ENCODE data around the gene PCDHGB2.
"Not testable (repeated sequence)": the region's sequence is repeated elsewhere in the genome, so short reads cannot be mapped to it uniquely, and the experiment has no call there.

The PCDHGB2 gene

DNA sequence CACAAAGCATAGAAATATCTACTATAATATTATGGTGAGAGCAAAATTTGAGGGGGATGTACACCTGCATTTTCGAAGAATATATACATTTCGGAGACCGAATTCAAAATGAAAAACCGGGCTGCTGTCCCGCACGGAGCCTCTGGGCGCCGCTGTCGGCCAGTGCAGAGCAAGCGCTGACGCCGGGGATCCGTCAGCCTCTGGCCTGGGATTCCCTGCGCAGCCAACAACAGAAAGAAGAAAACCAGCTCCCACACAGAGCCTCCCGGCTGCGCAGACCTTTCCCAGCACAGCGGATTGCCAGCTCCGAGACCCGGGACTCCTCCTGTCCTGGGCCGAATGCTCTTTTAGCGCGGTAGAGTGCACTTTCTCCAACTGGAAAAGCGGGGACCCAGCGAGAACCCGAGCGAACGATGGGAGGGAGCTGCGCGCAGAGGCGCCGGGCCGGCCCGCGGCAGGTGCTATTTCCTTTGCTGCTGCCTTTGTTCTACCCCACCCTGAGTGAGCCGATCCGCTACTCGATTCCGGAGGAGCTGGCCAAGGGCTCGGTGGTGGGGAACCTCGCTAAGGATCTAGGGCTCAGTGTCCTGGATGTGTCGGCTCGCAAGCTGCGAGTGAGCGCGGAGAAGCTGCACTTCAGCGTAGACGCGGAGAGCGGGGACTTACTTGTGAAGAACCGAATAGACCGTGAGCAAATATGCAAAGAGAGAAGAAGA is 48.2 kb downstream of the PCDHGB2 start, which contains the start of gene PCDHGB6:
Gene PCDHGB6, plus strand, starts transcription at position 232 of the 716 bp plus-strand sequence. Its CDS starts 182 bp downstream, at position 414.
- Histone ChIP-seq H3K9ac (ENCODE audit: low read depth, low read length) (peak within 1 kb of the TSS; percentile 44; the same call in 1 of the 2 replicates), H3K4me3 (ENCODE audit: low read depth, low read length) (peak within 1 kb of the TSS; percentile 76)

DNA sequence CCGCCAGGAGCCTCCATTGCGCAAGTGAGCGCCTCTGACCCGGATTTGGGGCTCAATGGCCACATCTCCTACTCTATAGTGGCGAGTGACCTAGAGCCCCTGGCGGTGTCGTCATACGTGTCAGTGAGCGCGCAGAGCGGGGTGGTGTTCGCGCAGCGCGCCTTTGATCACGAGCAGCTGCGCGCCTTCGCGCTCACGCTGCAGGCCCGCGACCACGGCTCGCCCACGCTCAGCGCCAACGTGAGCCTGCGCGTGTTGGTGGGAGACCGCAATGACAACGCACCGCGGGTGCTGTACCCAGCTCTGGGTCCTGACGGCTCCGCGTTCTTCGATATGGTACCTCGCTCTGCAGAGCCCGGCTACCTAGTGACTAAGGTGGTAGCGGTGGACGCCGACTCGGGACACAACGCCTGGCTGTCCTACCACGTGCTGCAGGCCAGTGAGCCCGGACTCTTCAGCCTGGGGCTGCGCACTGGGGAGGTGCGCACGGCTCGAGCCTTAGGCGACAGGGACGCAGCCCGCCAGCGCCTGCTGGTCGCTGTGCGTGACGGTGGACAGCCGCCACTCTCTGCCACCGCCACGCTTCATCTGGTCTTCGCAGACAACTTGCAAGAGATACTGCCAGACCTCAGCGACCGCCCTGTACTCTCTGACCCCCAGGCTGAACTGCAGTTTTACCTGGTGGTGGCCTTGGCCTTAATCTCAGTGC is 50.0 kb downstream of the PCDHGB2 start:
- H3K4me3 ChIP-seq (ENCODE audit: low read depth, low read length) = no peak overlapping the region
- peaks cover 3% of the 10 kb centered on the region; the same call in 1 of the 2 replicates for H3K4me1 ChIP-seq (ENCODE audit: control insufficient read depth, insufficient read depth, low read length)
- H3K9ac ChIP-seq (ENCODE audit: low read depth, low read length) = no peak overlapping the region
- no peak overlapping the region for H3K27ac ChIP-seq (ENCODE audit: low read depth, low read length)
- H3K9me3 ChIP-seq (ENCODE audit: control insufficient read depth, insufficient read depth, low read length) = peaks cover 6% of the 10 kb centered on the region; the same call in 1 of the 2 replicates
- H3K36me3 ChIP-seq (ENCODE audit: control insufficient read depth, insufficient read depth, low read length) = no peaks in the 10 kb centered on the region
- H3K27me3 ChIP-seq (ENCODE audit: control insufficient read depth, insufficient read depth, low read length) = peaks cover 13% of the 10 kb centered on the region

More for the DNA sequence above, 48.2 kb downstream of the PCDHGB2 start, which contains the start of gene PCDHGB6:
- peaks cover 13% of the 10 kb centered on the region for H3K27me3 ChIP-seq (ENCODE audit: control insufficient read depth, insufficient read depth, low read length)
- H3K9me3 ChIP-seq (ENCODE audit: control insufficient read depth, insufficient read depth, low read length); H3K36me3 ChIP-seq (ENCODE audit: control insufficient read depth, insufficient read depth, low read length); H3K4me1 ChIP-seq (ENCODE audit: control insufficient read depth, insufficient read depth, low read length); H3K27ac ChIP-seq (ENCODE audit: low read depth, low read length): not testable (repeated sequence)

DNA sequence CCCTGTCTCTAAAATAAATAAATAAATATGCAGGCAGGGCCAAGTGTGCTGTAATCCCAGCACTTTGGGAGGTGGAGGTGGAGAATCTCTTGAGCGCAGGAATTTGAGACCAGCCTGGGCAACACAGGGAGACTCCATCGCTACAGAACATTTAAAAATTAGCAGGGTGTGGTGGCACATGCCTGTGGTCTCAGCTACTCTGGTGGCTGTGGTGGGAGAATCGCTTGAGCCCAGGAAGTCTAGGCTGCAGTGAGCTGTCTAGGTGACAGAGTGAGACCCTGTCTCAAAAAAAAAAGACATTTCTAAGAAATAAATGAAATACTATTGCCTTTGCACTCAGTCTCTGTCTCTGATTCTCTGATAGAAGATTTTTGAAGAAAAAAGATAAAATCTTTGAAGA is 51.8 kb downstream of the PCDHGB2 start:
- H3K9ac ChIP-seq (ENCODE audit: low read depth, low read length) = no peak overlapping the region
- H3K9me3 ChIP-seq (ENCODE audit: control insufficient read depth, insufficient read depth, low read length) = 0 out of 2 replicates have a peak, but pooled peaks cover 2% of the 10 kb centered on the region
- peaks cover 13% of the 10 kb centered on the region for H3K27me3 ChIP-seq (ENCODE audit: control insufficient read depth, insufficient read depth, low read length)
- H3K27ac ChIP-seq (ENCODE audit: low read depth, low read length) = no peak overlapping the region
- peaks cover 3% of the 10 kb centered on the region; the same call in 1 of the 2 replicates for H3K4me1 ChIP-seq (ENCODE audit: control insufficient read depth, insufficient read depth, low read length)
- no peaks in the 10 kb centered on the region for H3K36me3 ChIP-seq (ENCODE audit: control insufficient read depth, insufficient read depth, low read length)
- no peak overlapping the region for H3K4me3 ChIP-seq (ENCODE audit: low read depth, low read length)

Measured in HUES48 (cell line).